WTC11 (cell line): Measurements from ENCODE around the gene ZNF225.
"Not testable (repeated sequence)": the region's sequence is repeated elsewhere in the genome, so short reads cannot be mapped to it uniquely, and the experiment has no call there.

ENCODE experiments used
- JUN ChIP-seq: sonication (generic); formaldehyde crosslinking; IDR thresholded peaks from 2 replicates; pipeline ENCODE4 v1.8.0; 2023; ENCODE audit warnings: mild to moderate bottlenecking, missing genetic modification reagents
- MXD4 ChIP-seq: fragments of 250-450 bp; sonication (Bioruptor Pico); IDR thresholded peaks from 2 replicates; pipeline ENCODE4 v1.8.0; 2021; ENCODE audit warnings: mild to moderate bottlenecking, moderate library complexity, borderline replicate concordance
- NFYB ChIP-seq: sonication (generic); formaldehyde crosslinking; conservative IDR thresholded peaks from 2 replicates; pipeline ENCODE4 v1.8.0; 2022; ENCODE audit warnings: low read depth, missing genetic modification reagents
- NR2C2 ChIP-seq: sonication (generic); formaldehyde crosslinking; IDR thresholded peaks from 2 replicates; pipeline ENCODE4 v1.8.0; 2022; ENCODE audit warnings: mild to moderate bottlenecking, missing genetic modification reagents
- TP53 ChIP-seq: sonication (generic); formaldehyde crosslinking; IDR thresholded peaks from 2 replicates; pipeline ENCODE4 v1.8.1; 2023; ENCODE audit warnings: mild to moderate bottlenecking, missing genetic modification reagents
- ZNF121 ChIP-seq: sonication (generic); formaldehyde crosslinking; IDR thresholded peaks from 2 replicates; pipeline ENCODE4 v1.8.0; 2023; ENCODE audit warnings: missing genetic modification reagents
- TF ChIP-seq, protein P1 (sequence below): fragments of 200-600 bp; IDR thresholded peaks from 2 replicates; pipeline ENCODE4 v1.8.0; 2022; ENCODE audit warnings: antibody characterized with exemption
- TF ChIP-seq, protein P2 (sequence below): sonication (generic); formaldehyde crosslinking; IDR thresholded peaks from 2 replicates; pipeline ENCODE4 v1.8.1; 2023; ENCODE audit warnings: mild to moderate bottlenecking, missing genetic modification reagents, moderate library complexity

- TF ChIP-seq, protein P1, sequence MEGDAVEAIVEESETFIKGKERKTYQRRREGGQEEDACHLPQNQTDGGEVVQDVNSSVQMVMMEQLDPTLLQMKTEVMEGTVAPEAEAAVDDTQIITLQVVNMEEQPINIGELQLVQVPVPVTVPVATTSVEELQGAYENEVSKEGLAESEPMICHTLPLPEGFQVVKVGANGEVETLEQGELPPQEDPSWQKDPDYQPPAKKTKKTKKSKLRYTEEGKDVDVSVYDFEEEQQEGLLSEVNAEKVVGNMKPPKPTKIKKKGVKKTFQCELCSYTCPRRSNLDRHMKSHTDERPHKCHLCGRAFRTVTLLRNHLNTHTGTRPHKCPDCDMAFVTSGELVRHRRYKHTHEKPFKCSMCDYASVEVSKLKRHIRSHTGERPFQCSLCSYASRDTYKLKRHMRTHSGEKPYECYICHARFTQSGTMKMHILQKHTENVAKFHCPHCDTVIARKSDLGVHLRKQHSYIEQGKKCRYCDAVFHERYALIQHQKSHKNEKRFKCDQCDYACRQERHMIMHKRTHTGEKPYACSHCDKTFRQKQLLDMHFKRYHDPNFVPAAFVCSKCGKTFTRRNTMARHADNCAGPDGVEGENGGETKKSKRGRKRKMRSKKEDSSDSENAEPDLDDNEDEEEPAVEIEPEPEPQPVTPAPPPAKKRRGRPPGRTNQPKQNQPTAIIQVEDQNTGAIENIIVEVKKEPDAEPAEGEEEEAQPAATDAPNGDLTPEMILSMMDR = not testable (repeated sequence)
- not testable (repeated sequence) for TF ChIP-seq TP53, NFYB, JUN, MXD4, NR2C2, ZNF121 (CRISPR knock-in tag)
- TF ChIP-seq, protein P2, sequence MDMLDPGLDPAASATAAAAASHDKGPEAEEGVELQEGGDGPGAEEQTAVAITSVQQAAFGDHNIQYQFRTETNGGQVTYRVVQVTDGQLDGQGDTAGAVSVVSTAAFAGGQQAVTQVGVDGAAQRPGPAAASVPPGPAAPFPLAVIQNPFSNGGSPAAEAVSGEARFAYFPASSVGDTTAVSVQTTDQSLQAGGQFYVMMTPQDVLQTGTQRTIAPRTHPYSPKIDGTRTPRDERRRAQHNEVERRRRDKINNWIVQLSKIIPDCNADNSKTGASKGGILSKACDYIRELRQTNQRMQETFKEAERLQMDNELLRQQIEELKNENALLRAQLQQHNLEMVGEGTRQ (CRISPR knock-in tag) = not testable (repeated sequence)
Observed at GRCh38 chr19:44170660-44171059, 57.5 kb downstream of the ZNF225 start.
